ENCODE measurements around the gene MAML2. TPM values are rescaled to one million over a fixed set of nuclear protein-coding genes. Genes with fewer than 3 reads are reported as not detected.

The MAML2 gene
- total RNA-seq, 1 experiment from 2014 or later = 28.3 TPM

DNA sequence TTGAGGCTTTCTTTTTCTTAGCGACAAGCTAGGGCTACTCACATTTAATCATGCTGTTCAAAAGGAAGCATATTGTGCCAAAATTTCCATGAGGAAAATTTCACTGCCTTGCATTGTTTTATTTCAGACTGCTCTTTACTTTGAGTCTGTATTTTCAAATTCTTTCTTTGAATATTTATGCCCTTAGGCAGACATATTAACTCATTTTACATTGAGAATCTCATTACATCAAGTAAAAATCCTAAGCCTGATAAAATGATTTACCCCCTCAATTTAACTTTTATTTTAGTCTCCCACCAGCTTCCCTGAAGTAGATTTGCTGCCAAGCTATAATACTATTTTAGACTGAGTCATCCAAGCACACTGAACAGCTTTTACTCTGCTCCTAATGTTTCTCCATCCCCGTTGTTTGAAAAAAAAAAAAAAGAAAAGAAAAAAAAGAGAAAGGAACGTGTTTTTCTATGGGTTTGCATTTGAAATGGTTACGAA is 229.8 kb downstream of the MAML2 start:
- CTCF ChIA-PET = interaction anchor here (0.7 kb wide), 1 partner anchor 27 kb away, joined by 3 read pairs; no protein-coding TSS in a partner anchor
- Histone ChIP-seq H3F3A (ENCODE audit: insufficient read depth, low read depth) (no peaks in the 10 kb centered on the region; the same call in 1 of the 2 replicates), H3K79me2 (ENCODE audit: low read depth) (peaks cover 16% of the 10 kb centered on the region; the same call in 1 of the 2 replicates), H3K4me2 (no peak overlapping the region), H3K9me3 (ENCODE audit: insufficient read depth, low read depth) (no peaks in the 10 kb centered on the region), H3K9me2 (ENCODE audit: insufficient read depth) (no peaks in the 10 kb centered on the region), H3K4me3 (no peak overlapping the region), H4K20me1 (ENCODE audit: insufficient read depth) (no peaks in the 10 kb centered on the region), H2AFZ (no peak overlapping the region), H3K27ac (no peak overlapping the region), H3K36me3 (ENCODE audit: low read depth) (peaks cover 18% of the 10 kb centered on the region), H3K27me3 (ENCODE audit: insufficient read depth, low read depth) (no peaks in the 10 kb centered on the region), H3K4me1 (replicated peaks; ENCODE audit: insufficient read depth) (peaks cover 10% of the 10 kb centered on the region; the same call in 1 of the 2 replicates)
- DNase-seq = no peak
- no TSS peak for BruUV-seq (replicated peaks)
- POLR2A ChIA-PET (ENCODE audit: unreplicated experiment) = no interaction called here
- TF ChIP-seq EZH2 (IDR thresholded peaks at IDR 0.05; ENCODE audit: low read depth) = no peak
- TF ChIP-seq, protein P1, sequence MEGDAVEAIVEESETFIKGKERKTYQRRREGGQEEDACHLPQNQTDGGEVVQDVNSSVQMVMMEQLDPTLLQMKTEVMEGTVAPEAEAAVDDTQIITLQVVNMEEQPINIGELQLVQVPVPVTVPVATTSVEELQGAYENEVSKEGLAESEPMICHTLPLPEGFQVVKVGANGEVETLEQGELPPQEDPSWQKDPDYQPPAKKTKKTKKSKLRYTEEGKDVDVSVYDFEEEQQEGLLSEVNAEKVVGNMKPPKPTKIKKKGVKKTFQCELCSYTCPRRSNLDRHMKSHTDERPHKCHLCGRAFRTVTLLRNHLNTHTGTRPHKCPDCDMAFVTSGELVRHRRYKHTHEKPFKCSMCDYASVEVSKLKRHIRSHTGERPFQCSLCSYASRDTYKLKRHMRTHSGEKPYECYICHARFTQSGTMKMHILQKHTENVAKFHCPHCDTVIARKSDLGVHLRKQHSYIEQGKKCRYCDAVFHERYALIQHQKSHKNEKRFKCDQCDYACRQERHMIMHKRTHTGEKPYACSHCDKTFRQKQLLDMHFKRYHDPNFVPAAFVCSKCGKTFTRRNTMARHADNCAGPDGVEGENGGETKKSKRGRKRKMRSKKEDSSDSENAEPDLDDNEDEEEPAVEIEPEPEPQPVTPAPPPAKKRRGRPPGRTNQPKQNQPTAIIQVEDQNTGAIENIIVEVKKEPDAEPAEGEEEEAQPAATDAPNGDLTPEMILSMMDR (conservative IDR thresholded peaks at IDR 0.05) = no peak
- intact Hi-C loops (cut with micrococcal nuclease; ENCODE audit: unreplicated experiment) = no loop called here

DNA sequence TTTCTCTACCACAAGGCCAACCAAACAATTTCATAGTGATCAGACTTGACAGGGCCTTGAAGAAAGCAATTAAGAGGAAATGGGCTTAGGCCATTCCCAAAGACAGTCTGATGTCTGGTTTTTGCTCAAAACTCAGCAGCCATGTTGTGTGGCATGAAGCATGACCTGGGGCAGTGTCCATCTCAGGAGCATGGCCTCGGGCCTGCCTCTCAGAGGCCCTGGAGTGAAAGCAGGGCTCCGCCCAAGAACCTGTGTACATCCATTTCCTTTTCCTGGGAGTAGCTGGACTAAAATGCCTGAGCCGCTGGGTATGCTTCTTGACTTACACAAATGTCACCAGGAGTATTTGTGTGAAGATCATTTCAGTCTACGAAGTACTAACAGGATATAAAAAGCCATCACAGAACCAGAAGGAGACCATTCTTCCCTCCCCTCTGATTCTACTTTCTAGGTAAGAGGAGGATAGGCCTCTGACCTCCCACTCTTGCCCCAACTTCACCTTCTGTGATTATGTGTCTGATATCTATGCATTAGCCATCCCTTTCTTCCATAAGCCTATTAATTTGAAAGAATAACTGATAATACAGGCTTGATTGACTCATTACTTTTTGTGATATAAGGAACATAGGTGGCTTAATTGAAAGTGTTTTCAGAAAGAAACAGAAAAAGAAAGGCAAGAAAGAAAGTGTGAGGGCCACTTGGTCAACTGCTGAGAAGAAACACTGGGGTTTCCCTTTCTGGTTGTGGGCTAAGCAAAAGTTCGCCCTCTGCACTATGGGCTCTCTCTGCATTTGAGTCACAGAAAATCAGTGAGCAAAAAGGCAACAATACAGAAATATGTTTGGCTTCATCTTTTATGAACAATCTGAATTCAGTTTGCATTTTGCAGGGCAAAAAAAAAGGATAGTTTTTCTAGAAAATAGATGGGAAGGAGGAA is 230.5 kb downstream of the MAML2 start:
- Histone ChIP-seq H3K27me3 (ENCODE audit: insufficient read depth, low read depth) (no peaks in the 10 kb centered on the region), H3F3A (ENCODE audit: insufficient read depth, low read depth) (no peaks in the 10 kb centered on the region; the same call in 1 of the 2 replicates), H3K9me2 (ENCODE audit: insufficient read depth) (no peaks in the 10 kb centered on the region), H3K27ac (no peak overlapping the region), H3K79me2 (ENCODE audit: low read depth) (peaks cover 13% of the 10 kb centered on the region; the same call in 1 of the 2 replicates), H2AFZ (no peak overlapping the region), H3K4me2 (no peak overlapping the region), H3K9me3 (ENCODE audit: insufficient read depth, low read depth) (no peaks in the 10 kb centered on the region), H3K4me1 (replicated peaks; ENCODE audit: insufficient read depth) (peaks cover 10% of the 10 kb centered on the region; the same call in 1 of the 2 replicates), H3K4me3 (no peak overlapping the region), H4K20me1 (ENCODE audit: insufficient read depth) (no peaks in the 10 kb centered on the region), H3K36me3 (ENCODE audit: low read depth) (peaks cover 19% of the 10 kb centered on the region)
- BruUV-seq (replicated peaks) = no TSS peak
- ChIA-PET POLR2A (ENCODE audit: unreplicated experiment) (interaction anchor here (0.9 kb wide), 1 partner anchor 230 kb away, joined by 6 read pairs; no protein-coding TSS in a partner anchor), CTCF (interaction anchor here (0.7 kb wide), 1 partner anchor 27 kb away, joined by 3 read pairs; no protein-coding TSS in a partner anchor)
- intact Hi-C loops (cut with micrococcal nuclease; ENCODE audit: unreplicated experiment) = no loop called here
- TF ChIP-seq, protein P1 (conservative IDR thresholded peaks at IDR 0.05) = no peak
- TF ChIP-seq EZH2 (IDR thresholded peaks at IDR 0.05; ENCODE audit: low read depth) = no peak
- no peak for DNase-seq

DNA sequence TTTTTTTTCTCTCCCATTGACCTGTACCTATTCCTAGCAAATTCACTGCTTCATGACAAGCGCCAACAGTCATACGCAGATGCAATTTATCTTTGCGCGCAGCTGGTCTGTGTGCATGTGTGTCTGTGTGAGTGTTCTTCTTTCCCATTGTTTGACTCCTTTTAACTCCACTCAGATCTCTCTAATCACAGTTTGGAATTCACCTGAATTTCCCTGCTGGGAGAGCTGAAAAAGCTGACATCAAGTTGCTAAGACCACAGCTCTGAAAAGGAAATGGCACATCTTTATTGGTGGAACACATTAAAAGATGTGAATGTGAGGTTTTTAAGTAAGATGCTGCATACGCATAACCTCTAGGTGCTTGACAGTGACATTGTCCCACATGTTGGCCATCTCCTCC is 231.7 kb downstream of the MAML2 start:
- TF ChIP-seq, protein P1 (conservative IDR thresholded peaks at IDR 0.05) = no peak
- no peak for TF ChIP-seq EZH2 (IDR thresholded peaks at IDR 0.05; ENCODE audit: low read depth)
- CTCF ChIA-PET = no interaction called here
- Histone ChIP-seq H3K27me3 (ENCODE audit: insufficient read depth, low read depth) (no peaks in the 10 kb centered on the region), H3K4me3 (no peak overlapping the region), H3K9me2 (ENCODE audit: insufficient read depth) (no peaks in the 10 kb centered on the region), H2AFZ (no peak overlapping the region), H3K4me2 (no peak overlapping the region), H3K79me2 (ENCODE audit: low read depth) (peaks cover 22% of the 10 kb centered on the region), H4K20me1 (ENCODE audit: insufficient read depth) (no peaks in the 10 kb centered on the region), H3K4me1 (replicated peaks; ENCODE audit: insufficient read depth) (peaks cover 10% of the 10 kb centered on the region; the same call in 1 of the 2 replicates), H3K9me3 (ENCODE audit: insufficient read depth, low read depth) (no peaks in the 10 kb centered on the region), H3K27ac (no peak overlapping the region), H3K36me3 (ENCODE audit: low read depth) (peaks cover 16% of the 10 kb centered on the region), H3F3A (ENCODE audit: insufficient read depth, low read depth) (no peaks in the 10 kb centered on the region; the same call in 1 of the 2 replicates)
- POLR2A ChIA-PET (ENCODE audit: unreplicated experiment) = interaction anchor here (0.6 to 0.9 kb wide), 2 partner anchors 12 to 231 kb away, joined by 3 to 6 read pairs; no protein-coding TSS in a partner anchor
- DNase-seq = no peak
- intact Hi-C loops (cut with micrococcal nuclease; ENCODE audit: unreplicated experiment) = no loop called here
- BruUV-seq (replicated peaks) = no TSS peak

Data from PC-9 (cell line).